ENCODE results near the gene SULT4A1. TPM values are rescaled to one million over a fixed set of nuclear protein-coding genes. Genes with fewer than 3 reads are reported as not detected.

The SULT4A1 gene
- total RNA-seq, 1 experiment from 2014 or later: 12.6 TPM

GRCh38 chr22:43792905-43793304, 69.4 kb downstream of the SULT4A1 start:
- Mint-ChIP-seq H3K9me3 (no peaks in the 10 kb centered on the region), H3K27ac (no peak overlapping the region), H3K36me3 (no peaks in the 10 kb centered on the region), H3K4me1 (no peaks in the 10 kb centered on the region), H3K27me3 (ENCODE audit: low read depth) (no peaks in the 10 kb centered on the region; the same call in 1 of the 2 replicates), H3K4me3 (no peak overlapping the region)
- ChIA-PET CTCF (no interaction called here), POLR2A (no interaction called here)
- DNase-seq (ENCODE audit: low spot score) (no peak), ATAC-seq (no peak)
- TF ChIP-seq, protein P1, sequence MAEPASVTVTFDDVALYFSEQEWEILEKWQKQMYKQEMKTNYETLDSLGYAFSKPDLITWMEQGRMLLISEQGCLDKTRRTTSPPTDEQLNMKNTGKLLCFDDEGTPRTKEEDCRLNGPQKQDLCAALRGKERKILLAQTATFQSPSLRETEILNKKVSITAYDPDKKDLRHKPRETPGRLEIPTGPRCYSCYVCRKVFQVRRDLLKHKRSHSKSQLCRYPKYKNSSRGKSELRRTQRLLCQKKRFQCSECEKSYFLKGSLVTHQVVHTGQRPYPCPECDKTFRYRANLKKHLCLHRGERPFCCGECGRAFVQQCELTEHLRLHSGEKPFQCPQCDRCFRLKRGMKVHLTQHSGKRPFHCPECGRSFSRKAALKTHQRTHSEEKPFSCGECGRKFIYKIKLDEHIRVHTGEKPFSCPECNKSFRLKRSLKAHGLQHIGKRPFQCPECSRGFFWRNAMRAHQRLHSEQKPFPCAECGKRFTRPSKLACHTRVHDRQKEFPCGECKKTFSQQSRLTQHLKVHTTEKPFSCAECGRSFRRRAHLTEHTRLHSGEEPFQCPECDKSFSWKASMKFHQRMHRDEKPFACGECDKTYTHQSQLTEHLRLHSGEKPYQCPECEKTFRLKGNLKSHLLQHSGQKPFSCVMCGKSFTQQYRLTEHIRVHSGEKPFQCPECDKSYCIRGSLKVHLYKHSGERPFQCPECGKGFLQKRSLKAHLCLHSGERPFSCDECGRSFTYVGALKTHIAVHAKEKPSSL (CRISPR knock-in tag; conservative IDR thresholded peaks at IDR 0.05): no peak
- no peak for TF ChIP-seq ZNF219 (CRISPR knock-in tag; IDR thresholded peaks at IDR 0.05; ENCODE audit: borderline replicate concordance)
- no peak for TF ChIP-seq RELA (CRISPR knock-in tag; IDR thresholded peaks at IDR 0.05; ENCODE audit: borderline replicate concordance)
- TF ChIP-seq JAZF1 (CRISPR knock-in tag; IDR thresholded peaks at IDR 0.05): no peak
- no peak for TF ChIP-seq JUN (CRISPR knock-in tag; IDR thresholded peaks at IDR 0.05)
- no peak for TF ChIP-seq ZNF396 (CRISPR knock-in tag; IDR thresholded peaks at IDR 0.05; ENCODE audit: borderline replicate concordance)
- TF ChIP-seq ATF1 (CRISPR knock-in tag; IDR thresholded peaks at IDR 0.05): no peak
- TF ChIP-seq, protein P2, sequence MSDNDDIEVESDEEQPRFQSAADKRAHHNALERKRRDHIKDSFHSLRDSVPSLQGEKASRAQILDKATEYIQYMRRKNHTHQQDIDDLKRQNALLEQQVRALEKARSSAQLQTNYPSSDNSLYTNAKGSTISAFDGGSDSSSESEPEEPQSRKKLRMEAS (CRISPR knock-in tag; IDR thresholded peaks at IDR 0.05): no peak
- no peak for TF ChIP-seq ZNF423 (CRISPR knock-in tag; IDR thresholded peaks at IDR 0.05)
- TF ChIP-seq ZBTB21 (CRISPR knock-in tag; IDR thresholded peaks at IDR 0.05; ENCODE audit: borderline replicate concordance): no peak
- TF ChIP-seq IRF2 (CRISPR knock-in tag; IDR thresholded peaks at IDR 0.05; ENCODE audit: borderline replicate concordance, low read depth): no peak
- TF ChIP-seq TEAD4 (CRISPR knock-in tag; IDR thresholded peaks at IDR 0.05): no peak
- no peak for TF ChIP-seq FOXP1 (CRISPR knock-in tag; IDR thresholded peaks at IDR 0.05; ENCODE audit: borderline replicate concordance)
- no peak for TF ChIP-seq TCF7 (CRISPR knock-in tag; IDR thresholded peaks at IDR 0.05; ENCODE audit: low read depth)
- TF ChIP-seq E2F4 (CRISPR knock-in tag; IDR thresholded peaks at IDR 0.05; ENCODE audit: borderline replicate concordance, low read depth): no peak
- TF ChIP-seq, protein P3, sequence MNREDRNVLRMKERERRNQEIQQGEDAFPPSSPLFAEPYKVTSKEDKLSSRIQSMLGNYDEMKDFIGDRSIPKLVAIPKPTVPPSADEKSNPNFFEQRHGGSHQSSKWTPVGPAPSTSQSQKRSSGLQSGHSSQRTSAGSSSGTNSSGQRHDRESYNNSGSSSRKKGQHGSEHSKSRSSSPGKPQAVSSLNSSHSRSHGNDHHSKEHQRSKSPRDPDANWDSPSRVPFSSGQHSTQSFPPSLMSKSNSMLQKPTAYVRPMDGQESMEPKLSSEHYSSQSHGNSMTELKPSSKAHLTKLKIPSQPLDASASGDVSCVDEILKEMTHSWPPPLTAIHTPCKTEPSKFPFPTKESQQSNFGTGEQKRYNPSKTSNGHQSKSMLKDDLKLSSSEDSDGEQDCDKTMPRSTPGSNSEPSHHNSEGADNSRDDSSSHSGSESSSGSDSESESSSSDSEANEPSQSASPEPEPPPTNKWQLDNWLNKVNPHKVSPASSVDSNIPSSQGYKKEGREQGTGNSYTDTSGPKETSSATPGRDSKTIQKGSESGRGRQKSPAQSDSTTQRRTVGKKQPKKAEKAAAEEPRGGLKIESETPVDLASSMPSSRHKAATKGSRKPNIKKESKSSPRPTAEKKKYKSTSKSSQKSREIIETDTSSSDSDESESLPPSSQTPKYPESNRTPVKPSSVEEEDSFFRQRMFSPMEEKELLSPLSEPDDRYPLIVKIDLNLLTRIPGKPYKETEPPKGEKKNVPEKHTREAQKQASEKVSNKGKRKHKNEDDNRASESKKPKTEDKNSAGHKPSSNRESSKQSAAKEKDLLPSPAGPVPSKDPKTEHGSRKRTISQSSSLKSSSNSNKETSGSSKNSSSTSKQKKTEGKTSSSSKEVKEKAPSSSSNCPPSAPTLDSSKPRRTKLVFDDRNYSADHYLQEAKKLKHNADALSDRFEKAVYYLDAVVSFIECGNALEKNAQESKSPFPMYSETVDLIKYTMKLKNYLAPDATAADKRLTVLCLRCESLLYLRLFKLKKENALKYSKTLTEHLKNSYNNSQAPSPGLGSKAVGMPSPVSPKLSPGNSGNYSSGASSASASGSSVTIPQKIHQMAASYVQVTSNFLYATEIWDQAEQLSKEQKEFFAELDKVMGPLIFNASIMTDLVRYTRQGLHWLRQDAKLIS (CRISPR knock-in tag; IDR thresholded peaks at IDR 0.05; ENCODE audit: borderline replicate concordance): no peak
- TF ChIP-seq, protein P4, sequence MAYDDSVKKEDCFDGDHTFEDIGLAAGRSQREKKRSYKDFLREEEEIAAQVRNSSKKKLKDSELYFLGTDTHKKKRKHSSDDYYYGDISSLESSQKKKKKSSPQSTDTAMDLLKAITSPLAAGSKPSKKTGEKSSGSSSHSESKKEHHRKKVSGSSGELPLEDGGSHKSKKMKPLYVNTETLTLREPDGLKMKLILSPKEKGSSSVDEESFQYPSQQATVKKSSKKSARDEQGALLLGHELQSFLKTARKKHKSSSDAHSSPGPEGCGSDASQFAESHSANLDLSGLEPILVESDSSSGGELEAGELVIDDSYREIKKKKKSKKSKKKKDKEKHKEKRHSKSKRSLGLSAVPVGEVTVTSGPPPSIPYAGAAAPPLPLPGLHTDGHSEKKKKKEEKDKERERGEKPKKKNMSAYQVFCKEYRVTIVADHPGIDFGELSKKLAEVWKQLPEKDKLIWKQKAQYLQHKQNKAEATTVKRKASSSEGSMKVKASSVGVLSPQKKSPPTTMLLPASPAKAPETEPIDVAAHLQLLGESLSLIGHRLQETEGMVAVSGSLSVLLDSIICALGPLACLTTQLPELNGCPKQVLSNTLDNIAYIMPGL (CRISPR knock-in tag; IDR thresholded peaks at IDR 0.05): no peak
- no peak for TF ChIP-seq PRRX2 (CRISPR knock-in tag; IDR thresholded peaks at IDR 0.05)
- TF ChIP-seq CBFB (CRISPR knock-in tag; IDR thresholded peaks at IDR 0.05; ENCODE audit: low read depth): no peak

Measured in WTC11 (cell line).